NCI-H1092 (cell line): ENCODE measurements around the gene TIMM44.
"Not testable (repeated sequence)": the region's sequence is repeated elsewhere in the genome, so short reads cannot be mapped to it uniquely, and the experiment has no call there.

Experiments
- DNase-seq: peaks from one replicate; lab custom pipeline; 2025; lab: John Stamatoyannopoulos, UW

The TIMM44 gene

DNA sequence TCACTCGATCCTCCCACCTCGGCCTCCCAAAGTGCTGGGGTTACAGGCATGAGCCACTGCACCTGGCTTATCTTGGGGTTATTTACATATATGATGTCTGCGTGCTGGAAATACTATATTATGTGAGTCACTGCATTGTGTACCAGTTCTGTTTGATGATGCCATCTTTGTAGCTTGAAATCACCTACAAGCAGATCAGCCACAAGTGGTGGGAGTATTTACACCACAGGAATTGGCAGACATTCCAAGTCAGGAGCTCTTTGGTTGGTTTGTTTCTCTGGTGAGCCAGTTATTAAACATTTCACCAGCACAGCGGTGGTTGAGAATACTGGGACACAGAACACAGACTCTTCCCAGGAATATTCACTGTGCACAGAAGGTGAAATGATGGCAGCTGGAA lies 4.5 kb upstream of the TIMM44 start:
- no peak for DNase-seq

DNA sequence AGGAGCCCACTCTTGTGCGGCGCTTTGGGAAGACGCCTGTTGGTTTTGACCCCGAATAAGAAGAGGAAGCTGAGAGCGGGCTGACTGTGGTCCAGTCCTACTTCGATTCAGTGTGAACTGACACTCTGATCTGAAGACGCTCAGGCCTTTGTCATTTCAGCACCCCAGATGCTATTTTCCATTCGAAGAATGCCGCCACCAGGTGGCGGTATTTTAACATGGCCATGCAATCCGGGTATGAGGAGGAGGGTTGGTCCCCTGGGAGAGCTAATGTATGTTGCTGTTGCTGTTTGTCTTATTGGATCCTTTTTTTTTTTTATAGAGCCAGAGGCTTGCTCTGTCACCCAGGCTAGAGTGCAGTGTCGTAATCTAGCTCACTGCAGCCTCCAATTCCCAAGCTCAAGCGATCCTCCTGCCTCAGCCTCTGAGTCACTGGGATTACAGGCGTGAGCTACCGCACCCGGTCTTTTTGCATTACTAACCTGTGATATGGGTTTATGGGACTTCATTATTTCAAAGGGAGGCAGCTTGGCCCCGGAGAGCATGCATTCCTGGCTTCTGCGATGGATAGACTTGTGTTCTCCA lies 803 bp upstream of the TIMM44 start:
- peak; percentile 84 for DNase-seq

DNA sequence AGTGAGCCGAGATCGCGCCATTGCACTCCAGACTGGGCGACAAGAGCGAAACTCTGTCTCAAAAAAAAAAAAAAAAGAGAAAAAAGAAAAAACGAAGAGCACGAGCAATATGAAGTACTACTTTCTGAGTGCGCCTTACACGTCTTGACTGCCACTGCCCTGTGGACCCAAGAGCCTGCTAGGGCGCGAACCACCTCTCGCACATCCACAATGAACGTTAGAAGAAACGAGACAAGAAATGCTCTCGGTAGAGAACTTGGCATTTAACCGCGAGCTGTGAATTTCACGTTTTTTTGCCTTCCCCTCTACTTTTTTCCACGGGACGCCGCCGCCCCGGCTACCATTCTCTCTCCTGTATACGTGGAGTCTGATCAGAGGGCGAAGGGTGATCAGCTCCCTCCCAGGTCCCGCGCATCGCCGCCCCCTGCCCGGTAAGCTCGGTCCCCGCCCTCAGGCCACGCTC lies 454 bp downstream of the TIMM44 start:
- DNase-seq = no peak

DNA sequence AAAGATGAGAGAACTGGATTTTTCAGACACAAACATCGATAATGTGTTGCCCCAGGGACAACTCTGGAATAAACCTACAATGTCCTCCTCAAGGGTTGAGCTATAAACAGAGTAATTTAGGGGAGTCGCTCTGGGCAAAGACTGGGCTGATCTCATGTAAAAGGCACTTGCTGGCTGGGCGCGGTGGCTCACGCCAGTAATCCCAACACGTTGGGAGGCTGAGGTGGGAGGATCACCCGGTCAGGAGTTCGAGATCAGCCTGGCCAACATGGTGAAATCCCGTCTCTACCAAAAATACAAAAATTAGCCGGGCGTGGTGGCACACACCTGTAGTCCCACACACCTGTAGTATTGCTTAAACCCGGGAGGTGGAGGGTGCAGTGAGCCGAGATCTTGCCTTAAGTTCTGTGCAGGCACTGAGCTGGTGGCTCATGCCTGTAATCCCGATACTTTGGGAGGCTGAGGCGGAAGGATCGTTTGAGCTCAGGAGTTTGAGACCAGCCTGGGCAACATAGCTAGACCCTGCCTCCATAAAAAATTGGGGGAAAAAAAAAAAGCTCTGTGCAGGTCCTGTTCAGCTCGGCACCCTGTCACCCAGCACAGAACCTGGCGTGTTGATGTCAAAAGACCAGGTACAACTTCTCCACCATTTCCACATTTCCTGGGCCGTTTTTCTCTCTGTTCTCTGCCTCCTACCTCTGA lies 1.4 kb downstream of the TIMM44 start:
- DNase-seq = no peak

DNA sequence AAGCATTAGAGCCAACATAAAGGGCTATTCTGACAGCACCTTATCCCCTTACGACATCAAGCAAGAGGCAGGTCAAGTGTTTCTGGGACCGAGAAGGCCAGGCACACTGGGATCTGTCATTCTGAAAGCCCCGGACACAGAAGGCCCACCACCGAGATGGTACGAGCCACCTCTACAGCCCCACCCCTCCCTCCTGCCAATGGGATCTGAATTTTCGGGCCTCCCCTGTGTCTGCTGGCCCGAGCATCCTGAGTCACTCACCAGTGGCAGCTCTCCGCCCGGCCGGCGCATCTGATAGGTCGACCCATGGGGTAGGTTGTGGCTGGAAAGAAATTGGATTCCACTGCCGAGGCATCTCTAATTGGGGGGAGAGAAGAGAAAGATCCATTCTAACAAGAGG lies 2.6 kb downstream of the TIMM44 start:
- DNase-seq = no peak

DNA sequence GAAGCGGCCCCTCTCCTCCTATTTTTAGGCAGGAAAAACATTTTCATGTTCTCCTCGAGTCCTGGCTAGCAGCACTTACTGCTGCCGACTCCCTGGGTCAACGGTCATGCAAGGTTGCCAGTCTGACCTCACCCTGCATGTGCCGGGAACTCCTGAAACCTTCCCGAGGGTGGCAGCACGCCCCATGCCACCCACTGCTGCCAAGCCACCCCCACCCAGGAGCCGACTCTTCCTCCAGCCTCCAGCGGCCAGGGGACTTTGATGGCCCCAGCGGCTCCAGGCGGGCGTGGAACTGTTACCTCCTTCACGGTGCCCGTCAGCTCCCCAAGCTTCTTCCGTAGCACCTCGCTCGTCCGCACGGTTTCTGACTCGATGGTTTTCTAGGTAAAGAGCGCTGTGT lies 8.7 kb downstream of the TIMM44 start:
- DNase-seq = no peak

DNA sequence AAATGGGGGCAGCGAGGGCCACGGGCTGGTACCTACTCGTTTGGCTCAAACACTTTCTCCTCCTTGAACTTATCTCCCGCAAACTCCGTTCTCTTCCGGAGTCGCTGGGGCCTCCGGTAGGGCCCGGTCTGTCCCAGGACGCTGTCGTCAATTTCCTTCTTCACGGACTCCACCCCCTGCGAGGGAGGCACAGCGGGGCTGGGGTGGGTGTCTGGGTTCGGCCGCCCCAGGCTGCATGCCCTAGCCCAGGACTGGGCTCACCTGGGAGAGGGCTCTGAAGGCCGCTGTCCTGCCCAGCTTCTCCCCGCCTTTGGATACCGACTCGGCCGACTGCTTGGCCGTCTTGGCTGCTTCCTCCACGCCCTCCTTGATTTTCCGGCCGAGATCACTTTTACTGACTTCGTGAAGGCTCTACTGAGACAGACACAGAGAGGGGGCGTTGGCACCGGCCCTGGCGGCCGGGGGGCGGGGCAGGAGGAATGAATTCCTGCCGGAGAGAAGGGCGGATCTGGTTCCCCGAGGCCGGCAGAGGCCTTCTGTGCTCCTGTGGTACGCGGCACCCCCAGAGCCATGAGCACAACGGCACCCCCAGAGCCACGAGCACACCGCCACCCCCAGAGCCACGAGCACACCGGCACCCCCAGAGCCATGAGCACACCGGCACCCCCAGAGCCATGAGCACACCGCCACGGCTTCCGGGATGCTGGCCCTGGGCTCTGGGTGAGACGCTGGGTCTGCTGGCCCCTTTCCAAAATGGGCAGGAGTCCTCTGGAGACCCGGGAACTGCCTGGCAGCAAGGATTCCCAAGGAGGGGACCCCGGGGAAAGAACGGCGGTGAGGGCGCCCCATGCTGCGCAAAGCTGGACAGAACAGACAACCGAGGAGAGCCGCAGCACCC lies 9.4 kb downstream of the TIMM44 start:
- DNase-seq = no peak

DNA sequence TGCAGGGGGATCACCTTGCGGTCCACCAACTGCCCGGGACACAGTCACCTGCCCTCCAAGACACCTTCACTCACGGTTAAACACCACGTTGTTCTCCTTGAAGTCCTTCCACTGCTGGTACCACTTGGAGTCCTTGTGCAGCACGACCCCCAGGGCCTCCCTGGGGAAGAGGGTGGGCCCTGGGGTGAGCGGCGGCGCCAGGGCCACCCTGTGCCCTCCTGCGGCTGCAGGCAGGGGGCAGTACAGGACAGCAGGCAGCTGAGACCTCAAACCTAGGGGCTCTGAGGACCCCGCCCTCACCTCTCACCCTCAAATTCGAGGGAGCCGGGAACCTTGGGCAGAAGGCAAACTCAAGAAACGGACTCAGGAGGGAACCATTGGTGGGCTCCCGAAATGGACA lies 10.1 kb downstream of the TIMM44 start:
- DNase-seq = no peak

DNA sequence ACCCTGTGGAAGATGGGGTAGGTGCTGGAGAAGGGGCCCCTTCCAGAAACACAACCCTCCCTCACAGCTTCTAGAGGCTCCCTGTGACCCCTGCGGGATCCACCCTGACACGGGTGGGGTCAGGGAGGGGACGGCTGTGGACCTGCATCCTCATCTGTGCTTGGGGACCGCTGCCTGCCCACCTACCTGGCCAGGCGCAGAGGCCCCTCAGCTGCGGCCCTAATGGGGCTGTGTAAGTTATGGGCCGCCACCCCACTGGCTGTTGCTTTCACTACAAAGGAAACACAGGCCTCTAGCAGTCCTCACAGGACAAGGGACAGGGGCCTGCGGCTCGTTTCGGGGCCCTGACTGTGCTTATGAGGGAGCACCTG lies 10.6 kb downstream of the TIMM44 start:
- DNase-seq = no peak

DNA sequence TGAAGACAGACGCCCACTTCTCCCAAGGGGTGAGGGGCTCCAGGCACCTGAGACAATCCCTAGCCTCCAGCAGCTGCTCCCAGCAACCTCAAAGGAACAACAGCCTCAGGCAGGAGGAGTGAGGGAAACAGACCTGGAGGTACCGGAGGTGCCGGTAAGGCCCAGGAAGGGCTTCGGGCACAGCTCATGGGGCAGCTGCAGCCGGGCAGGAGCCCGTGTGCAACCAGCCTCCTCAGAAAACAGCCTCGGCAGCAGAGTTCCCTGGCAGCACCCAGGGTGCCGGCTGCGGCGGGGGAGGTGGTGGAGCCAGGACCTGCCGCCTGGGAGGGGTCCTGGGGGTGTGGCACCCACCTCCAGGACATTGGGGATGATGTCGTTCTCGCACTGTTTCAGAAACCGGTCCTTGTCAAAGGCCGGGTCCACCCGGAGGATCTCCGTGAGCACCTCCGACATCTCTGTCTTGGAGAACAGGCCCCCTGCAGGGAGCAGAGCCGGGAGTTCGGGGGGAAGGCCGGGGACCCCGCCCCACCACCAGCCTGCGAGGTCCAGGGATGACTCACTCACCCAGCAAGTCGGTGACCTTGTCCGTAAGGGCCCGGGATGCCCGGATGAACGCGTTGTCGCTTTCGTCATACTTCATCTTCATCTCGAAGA lies 11.1 kb downstream of the TIMM44 start:
- no peak for DNase-seq

DNA sequence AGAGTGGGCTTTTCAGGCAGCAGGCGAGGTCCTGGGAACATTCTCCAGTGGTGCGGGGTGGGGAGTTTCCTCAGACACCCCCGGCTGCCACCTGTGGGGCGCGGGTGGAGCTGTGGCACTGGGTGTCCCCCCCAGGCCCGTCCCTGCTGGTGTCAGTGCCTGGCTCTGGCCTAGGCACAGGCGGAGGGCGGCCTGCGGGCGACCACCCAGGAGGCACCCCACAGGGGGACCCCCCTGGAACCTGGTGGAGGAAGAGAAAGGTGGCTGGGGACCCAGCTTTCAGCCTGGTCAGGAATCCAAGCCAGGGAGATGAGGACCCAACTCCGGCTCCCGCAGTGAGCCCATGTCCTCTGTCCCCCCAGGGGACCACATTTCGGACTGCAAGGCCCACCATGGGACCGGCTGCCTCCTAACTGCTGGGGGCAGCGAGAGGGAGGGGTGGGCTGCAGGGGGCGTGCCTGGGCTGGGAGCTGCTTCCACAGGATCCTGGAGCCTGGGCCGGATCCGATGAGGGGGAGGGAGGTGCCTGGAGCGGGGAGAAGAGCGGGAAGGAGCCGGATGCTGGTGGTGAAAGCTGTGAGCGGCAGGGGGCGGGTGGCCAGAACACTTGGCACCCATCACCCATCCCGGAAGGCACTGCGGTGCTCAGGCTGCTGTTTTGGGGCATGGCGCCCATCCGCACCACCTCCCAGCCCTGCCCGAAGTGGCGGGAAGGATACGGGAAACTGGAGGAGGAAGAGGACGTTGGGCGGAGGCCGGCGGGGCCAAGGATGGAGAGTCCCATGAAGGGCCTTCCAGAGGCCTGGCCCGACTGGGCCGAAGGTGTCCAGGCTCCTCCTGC lies 12.0 kb downstream of the TIMM44 start:
- no peak for DNase-seq

DNA sequence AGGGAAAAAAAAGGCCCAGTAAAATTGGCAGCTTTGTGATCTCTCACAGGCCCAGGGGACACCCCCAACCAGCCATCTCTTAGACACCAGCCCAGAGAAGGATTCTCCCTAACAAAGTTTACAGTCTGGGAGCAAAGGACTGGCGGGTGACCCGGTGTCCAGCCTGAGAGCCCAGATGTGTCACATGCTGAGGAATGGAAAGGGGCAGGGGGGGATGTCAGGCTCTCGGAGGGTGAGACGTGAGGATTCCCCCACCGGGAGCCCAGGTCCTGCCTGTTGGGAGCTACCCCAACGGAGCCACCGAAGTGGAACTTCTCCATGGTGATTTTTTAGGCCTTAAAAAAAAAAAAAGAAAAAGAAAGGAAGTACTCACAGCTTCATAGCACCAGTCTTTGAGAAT lies 12.7 kb downstream of the TIMM44 start:
- DNase-seq = no peak

DNA sequence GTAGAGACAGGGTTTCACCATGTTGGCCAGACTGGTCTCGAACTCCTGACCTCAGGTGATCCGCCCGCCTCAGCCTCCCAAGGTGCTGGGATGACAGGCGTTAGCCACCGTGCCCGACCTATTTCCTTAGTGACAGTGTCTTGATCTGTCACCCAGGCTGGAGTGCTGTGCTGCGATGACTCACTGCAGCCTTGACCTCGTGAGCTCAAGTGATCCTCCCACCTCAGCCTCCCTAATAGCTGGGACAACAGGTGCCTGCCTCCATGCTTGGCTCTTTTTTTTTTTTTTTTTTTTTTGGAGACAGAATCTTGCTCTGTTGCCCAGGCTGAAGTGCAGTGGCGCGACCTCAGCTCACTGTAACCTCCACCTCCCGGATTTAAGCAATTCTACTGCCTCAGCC lies 13.4 kb downstream of the TIMM44 start:
- not testable (repeated sequence) for DNase-seq

DNA sequence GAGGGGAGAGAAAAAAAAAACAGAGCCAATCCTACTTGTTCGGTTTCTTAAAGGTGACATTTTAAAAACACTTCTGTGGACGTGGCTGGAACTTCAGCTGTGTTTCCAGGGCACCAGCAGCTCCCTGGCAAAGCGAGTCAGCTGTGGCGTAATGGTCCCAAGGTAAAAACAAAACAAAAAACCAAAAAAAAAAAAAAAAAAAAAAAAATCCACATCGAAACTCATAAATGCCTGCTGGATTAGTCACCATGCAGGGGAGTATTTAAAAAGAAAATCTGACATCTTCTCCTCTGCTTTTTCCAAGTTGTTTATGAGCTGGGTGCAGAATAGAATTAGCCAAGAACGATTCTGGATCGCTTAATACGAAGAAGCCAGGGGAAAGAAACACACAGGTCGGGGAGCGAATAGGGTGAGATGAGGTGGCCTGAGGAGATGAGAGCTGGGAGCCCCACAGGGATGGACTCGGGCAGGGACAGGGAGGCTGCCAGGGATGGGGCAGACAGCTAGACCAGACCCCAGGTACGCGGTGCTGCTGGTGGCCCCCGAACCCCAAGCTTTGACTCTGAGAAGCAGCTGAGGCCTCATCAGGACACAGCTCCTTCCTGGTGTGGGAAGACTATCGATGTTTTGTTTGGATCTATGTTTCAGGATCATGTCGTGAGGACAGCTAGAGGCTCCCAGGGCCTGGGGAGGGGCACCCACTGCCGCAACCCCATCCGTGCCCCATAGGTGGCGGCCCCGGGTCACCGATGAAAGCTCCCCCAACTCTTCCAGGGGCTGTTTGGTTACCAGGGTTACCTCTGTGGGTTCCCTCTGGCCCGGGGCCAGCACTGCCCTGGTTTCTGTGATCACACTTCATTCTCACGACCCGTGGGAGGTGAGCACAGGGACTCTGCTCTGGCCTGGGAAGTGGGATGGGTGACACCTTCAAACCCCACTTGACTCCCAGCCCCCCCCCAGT lies 14.4 kb downstream of the TIMM44 start:
- DNase-seq = no peak

DNA sequence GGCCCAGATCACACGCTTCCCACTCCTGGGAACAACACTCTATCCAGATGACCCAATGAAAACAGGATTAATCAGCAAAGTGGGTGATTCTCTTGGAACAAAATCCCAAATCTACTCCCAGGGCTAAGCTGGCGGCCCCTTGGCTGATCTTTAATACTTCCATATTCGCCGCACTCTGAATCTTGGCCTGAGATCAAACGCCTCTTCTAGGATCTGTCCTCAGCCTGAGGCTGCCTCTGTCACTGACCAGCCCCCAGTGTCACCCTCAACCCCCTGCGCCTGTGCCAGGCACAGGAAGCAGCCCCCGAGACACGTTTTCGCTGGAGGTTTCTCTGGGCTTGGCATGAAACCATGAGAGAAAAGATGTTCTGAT lies 15.1 kb downstream of the TIMM44 start:
- no peak for DNase-seq

DNA sequence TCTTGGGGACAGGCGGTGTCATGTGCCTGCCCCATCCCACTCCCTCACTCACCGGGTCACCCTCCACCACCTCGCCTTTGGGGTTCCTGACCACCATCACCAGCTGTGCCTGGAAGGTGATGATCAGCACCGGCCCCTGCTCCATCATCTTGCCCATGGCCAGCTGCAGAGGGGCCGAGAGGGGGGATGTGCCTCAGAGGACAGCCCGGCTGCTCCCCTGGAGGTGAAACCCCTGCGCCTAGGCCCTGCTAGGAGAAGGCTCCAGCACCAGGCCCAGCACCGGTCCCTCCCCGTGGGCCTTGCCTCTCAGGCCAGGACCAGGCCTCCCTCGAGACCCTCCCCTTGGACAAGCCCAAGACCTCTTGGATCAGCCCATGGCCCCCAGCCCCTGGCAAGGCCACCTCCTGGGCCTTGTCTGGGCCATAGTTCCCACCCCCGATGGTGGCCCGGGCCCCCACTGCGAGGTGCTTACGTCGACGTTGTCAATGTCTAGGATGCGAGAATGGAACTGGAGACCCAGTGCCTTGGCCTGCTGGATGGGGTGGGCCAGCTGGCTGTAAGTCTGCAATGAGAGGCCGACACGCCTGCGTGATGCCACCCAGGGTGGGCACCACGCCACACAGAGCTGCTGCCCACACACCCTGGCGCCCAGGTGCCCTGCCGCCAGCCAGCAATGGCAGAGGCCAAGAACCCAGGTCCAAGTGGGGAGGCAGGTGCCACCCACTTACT lies 15.7 kb downstream of the TIMM44 start:
- no peak for DNase-seq

DNA sequence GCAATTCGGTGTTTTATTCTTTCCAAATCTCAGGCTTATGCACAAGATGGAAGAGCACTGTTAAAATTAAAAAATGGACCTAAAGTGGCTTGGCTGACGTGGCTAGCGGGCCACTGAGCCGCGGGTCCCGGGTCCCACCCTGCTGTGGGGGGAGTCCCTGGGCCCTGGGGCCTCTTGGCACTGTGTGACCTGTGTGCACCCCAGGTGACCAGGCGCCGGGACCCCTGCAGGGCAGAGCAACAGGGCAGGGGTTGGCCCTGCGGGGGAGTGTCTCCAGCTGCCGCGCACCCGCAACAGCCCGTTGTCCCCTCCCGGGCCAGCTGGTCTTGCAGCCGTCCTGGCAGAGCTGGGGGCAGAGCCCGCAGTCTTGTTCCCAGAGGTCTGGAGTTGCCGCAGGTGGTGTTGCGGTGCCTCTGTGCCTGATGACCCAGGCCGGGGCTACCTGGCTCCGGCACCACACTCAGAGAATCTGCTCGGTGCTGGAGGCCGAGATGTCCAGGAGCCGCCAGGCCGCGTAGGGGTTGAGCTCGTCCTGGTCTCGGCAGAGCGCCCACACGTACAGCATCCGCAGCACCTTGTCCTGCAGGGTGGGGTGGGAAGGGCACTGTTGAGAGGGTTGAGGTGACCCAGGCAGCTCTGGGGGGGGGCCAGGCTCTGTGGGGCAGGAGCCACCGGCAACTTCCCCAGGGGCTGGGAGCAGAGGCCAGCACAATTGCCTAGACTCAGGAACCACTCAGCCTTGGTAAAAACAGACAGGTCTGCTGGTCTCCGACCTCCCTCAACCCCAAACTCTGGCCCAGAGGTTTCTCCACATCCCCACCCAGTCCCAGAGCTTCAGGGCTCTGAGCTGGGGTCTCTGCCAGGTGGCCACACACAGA lies 16.5 kb downstream of the TIMM44 start:
- no peak for DNase-seq

DNA sequence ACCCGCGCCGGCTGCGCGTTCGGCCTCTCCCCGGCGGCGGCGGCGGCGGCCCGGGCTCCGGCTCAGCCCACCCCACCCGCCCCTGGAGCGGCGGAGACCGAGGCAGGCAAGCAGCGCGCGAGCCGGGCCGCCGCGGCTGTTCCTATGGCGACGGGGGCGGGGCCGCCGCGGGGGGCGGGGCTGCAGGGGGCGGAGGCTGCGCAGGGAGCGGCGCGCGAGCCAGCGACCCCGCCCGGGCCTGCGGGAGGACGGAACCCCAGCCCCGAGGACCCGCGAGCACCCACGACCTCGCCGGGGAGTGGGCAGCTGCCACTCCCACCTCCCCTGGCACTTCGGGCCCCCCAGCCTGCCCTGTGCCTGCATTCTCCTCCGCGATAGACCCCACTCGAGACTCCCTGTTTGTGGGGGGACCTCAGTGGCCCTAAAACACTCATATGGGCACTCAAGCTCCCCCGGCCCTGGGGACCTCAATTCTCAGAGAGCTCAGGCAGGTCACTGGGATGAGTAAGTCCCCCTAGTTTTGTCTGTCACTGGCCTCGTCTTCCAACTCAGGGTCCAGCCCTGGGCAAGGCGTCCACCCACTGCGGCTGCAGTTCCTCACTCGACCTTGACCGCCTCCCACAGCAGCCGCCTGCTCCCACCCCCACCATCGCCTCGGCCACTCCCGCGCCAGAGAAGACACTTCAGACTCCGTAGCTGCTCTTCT lies 17.3 kb downstream of the TIMM44 start, which contains the start of gene CTXN1:
CTXN1 (minus strand) TSS at position 115 of the 706 bp plus-strand sequence. CDS start 597 bp downstream, outside the sequence.
- peak; percentile 48 for DNase-seq
